Thyroid gland (tissue), 4 donors: Measurements from ENCODE around the gene COMT. TPM values are rescaled to one million over a fixed set of nuclear protein-coding genes. Genes with fewer than 3 reads are reported as not detected.

Experiments used
- DNase-seq, 2 donors: peaks; one replicate each; pipeline ENCODE4 v3.0.0-alpha.2; 2019
- H3K27ac ChIP-seq, 3 donors: fragments of 200-600 bp; sonication (generic); 1 replicate in 2 of 3; 2 replicates in 1 of 3; pipeline ENCODE4 v1.5.1; 2016 to 2019; ENCODE audit warnings: mild to moderate bottlenecking in 1 of 3, moderate library complexity in 1 of 3
- H3K27me3 ChIP-seq: fragments of 200-600 bp; sonication (generic); one replicate; pipeline ENCODE4 v1.5.1; 2019
- H3K36me3 ChIP-seq, 2 donors: fragments of 200-600 bp; sonication (generic); one replicate each; pipeline ENCODE4 v1.5.1; 2016 to 2019
- H3K4me1 ChIP-seq, 2 donors: fragments of 200-600 bp; sonication (generic); one replicate each; pipeline ENCODE4 v1.5.1; 2017 to 2019
- H3K4me3 ChIP-seq, 3 donors: fragments of 200-600 bp; sonication (generic); replicated peaks in 1 of 3; 1 replicate in 2 of 3; 2 replicates in 1 of 3; pipeline ENCODE4 v1.5.1; 2016; ENCODE audit warnings: mild to moderate bottlenecking in 1 of 3
- H3K9me3 ChIP-seq: fragments of 200-600 bp; sonication (generic); one replicate; pipeline ENCODE4 v1.5.1; 2017
- CTCF ChIP-seq, 6 experiments: fragments of 200-600 bp in 3 of 6; fragments of 450-650 bp in 3 of 6; sonication (generic) in 3 of 6; IDR thresholded peaks; one replicate each; pipeline ENCODE4 v1.5.1; 2016 to 2019; ENCODE audit warnings: antibody characterized with exemption in 6 of 6, mild to moderate bottlenecking in 2 of 6, inconsistent platforms in 1 of 6, moderate library complexity in 1 of 6
- POLR2A ChIP-seq, 2 donors: fragments of 450-650 bp; IDR thresholded peaks; one replicate each; pipeline ENCODE4 v1.6.1; 2017; ENCODE audit warnings: antibody characterized with exemption in 2 of 2, mild to moderate bottlenecking in 2 of 2, moderate library complexity in 1 of 2
- WGBS, 2 donors: methylation state at CpG; one replicate each; pipeline ENCODE4 v1.1.5; 2017; 5-methylcytosine and 5-hydroxymethylcytosine counted together
- intact Hi-C: fragments of 100-400 bp; cut with DNase I; formaldehyde crosslinking; loops from one replicate; pipeline ENCODE4 v1.15.1; 2023
- total RNA-seq, 4 donors: library from RNA; depleted of rRNA; stranded (reverse); fragments of >200 nt; gene quantifications; one replicate each; pipeline ENCODE4 v1.2.3, GENCODE V29; 2016

The COMT gene
- total RNA-seq, 4 donors from 2014 or later, result 92.6 to 216 (median 138) TPM

GRCh38 chr22:19959587-19960490 is 18.3 kb downstream of the COMT start:
- 42 to 52% methylated on average over 4 to 8 of the region's 13 CpGs for WGBS, 2 donors
- peak overlapping the region in 1 of 3 donors; percentile 17 for H3K4me3 ChIP-seq

GRCh38 chr22:19960491-19961200 is 19.1 kb downstream of the COMT start:
- intact Hi-C loops, result no loop called here
- no peaks in the 10 kb centered on the region for H3K9me3 ChIP-seq
- DNase-seq, result peak in 1 of 2 donors; percentile 2
- TF ChIP-seq CTCF (IDR thresholded peaks at IDR 0.05) (no peak), POLR2A (IDR thresholded peaks at IDR 0.05) (no peak)
- H3K4me1 ChIP-seq, result peaks cover 31 to 33% of the 10 kb centered on the region in 2 donors
- H3K36me3 ChIP-seq, result no peaks in the 10 kb centered on the region
- H3K4me3 ChIP-seq, result no peak overlapping the region
- 88 to 90% methylated on average over 12 of the region's 12 CpGs for WGBS, 2 donors
- no peaks in the 10 kb centered on the region for H3K27me3 ChIP-seq
- H3K27ac ChIP-seq, result no peak overlapping the region

More at GRCh38 chr22:19959587-19960490, 18.3 kb downstream of the COMT start:
- H3K27me3 ChIP-seq, result no peaks in the 10 kb centered on the region
- peak in 1 of 2 donors; percentile 16 for DNase-seq
- no peaks in the 10 kb centered on the region for H3K9me3 ChIP-seq
- peak overlapping the region; percentile 46 to 76 (median 50) for H3K27ac ChIP-seq
- TF ChIP-seq POLR2A (IDR thresholded peaks at IDR 0.05) (no peak), CTCF (IDR thresholded peaks at IDR 0.05) (no peak)
- H3K36me3 ChIP-seq, result no peaks in the 10 kb centered on the region
- peaks cover 31 to 33% of the 10 kb centered on the region in 2 donors for H3K4me1 ChIP-seq
- intact Hi-C loops, result loop anchor here (5.0 kb wide), 1 partner anchor 48 kb away; no protein-coding TSS in a partner anchor

- Histone ChIP-seq H3K4me3 (no peak overlapping the region), H3K4me1 (peaks cover 31 to 33% of the 10 kb centered on the region in 2 donors), H3K27ac (peak overlapping the region in 1 of 3 donors; percentile 71), H3K9me3 (no peaks in the 10 kb centered on the region), H3K36me3 (no peaks in the 10 kb centered on the region), H3K27me3 (no peaks in the 10 kb centered on the region)
- DNase-seq, result no peak
- TF ChIP-seq CTCF (IDR thresholded peaks at IDR 0.05), result no peak
- TF ChIP-seq POLR2A (IDR thresholded peaks at IDR 0.05), result no peak
- intact Hi-C loops, result no loop called here
- 90 to 97% methylated on average over 7 of the region's 9 CpGs for WGBS, 2 donors
These were observed 19.6 kb downstream of the COMT start for GRCh38 chr22:19961201-19961580.

- H3K4me3 ChIP-seq, result no peak overlapping the region
- TF ChIP-seq POLR2A (IDR thresholded peaks at IDR 0.05) (no peak), CTCF (IDR thresholded peaks at IDR 0.05) (no peak)
- H3K27me3 ChIP-seq, result no peaks in the 10 kb centered on the region
- H3K9me3 ChIP-seq, result no peaks in the 10 kb centered on the region
- 75 to 85% methylated on average over 3 to 7 of the region's 8 CpGs for WGBS, 2 donors
- H3K36me3 ChIP-seq, result no peaks in the 10 kb centered on the region
- H3K4me1 ChIP-seq, result peaks cover 31 to 33% of the 10 kb centered on the region in 2 donors
- DNase-seq, result no peak
- intact Hi-C loops, result no loop called here
- H3K27ac ChIP-seq, result peak overlapping the region; percentile 59 to 89 (median 71)
These were observed 20.3 kb downstream of the COMT start for GRCh38 chr22:19961868-19962245.
